ENCODE measurements around the gene CHMP6.

The CHMP6 gene

GRCh38 chr17:80956321-80957190 lies 35.1 kb upstream of the CHMP6 start:
- DNase-seq, result no peak

DNA sequence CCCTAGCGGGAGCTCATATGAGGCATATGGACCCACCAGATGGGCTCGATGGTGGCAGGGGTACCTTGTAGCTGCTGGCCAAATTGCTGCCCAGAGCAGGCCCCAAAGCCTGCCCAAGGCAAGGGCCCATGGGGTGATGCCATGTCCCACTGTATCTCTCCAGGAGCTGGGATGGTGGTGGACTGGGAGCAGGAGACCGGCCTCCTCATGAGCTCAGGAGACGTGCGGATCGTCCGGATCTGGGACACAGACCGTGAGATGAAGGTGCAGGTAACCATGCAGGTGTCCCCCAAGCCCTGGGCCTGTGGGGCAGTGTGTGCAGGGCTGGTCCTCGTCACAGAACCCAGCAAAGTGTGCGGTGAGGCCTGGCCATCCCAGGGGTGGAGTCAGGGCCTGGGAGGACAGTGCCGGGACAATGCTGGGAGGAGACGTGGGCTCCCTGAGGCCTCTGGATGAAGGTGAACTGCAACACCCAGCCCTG lies 34.1 kb upstream of the CHMP6 start:
- DNase-seq, result no peak

GRCh38 chr17:80959330-80960036 lies 32.2 kb upstream of the CHMP6 start:
- no peak for DNase-seq

GRCh38 chr17:80960037-80960796 lies 31.4 kb upstream of the CHMP6 start:
- DNase-seq, result no peak

GRCh38 chr17:80960797-80961452 lies 30.7 kb upstream of the CHMP6 start:
- DNase-seq, result no peak

- DNase-seq, result no peak
Observed at GRCh38 chr17:80961541-80962330, 29.9 kb upstream of the CHMP6 start.

DNA sequence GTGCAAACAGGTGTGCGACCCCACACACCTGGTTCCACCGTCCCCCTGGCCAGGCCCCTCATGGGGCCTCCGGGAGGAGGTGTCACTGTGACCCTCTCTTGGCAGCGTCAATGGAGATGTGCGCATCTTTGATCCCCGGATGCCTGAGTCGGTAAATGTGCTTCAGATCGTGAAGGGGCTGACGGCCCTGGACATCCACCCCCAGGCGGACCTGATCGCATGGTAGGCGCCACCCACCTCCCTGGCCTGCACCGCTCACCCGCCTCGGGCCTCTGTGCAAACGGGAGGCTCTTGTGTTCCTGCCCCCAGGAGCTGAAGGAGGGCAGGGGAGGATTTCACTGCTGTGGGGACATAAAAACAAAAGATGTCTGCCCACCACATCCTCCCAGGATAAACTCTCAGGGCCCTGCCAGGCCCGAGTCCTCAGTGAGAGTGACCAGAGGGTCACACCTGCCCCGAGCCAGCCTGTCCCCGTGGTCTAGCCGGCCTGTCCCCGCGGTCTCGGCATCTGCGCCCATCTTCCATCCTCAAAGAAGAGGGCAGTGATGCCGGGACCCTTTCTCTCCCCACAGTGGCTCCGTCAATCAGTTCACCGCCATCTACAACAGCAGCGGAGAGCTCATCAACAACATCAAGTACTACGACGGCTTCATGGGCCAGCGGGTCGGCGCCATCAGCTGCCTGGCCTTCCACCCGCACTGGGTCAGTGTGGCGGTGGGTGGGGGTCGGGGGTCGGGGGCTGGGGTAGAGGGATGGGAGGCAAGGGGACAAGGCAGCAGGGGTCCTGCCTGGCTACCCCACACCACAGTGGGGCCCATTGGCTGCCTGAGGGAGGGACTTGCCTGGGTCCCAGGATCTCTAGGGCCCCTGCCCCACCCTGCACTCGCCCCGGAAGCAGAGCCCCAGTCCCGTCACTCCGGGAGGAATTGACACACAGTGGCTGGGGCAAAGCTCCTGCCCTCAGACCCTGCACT lies 29.0 kb upstream of the CHMP6 start:
- no peak for DNase-seq

DNA sequence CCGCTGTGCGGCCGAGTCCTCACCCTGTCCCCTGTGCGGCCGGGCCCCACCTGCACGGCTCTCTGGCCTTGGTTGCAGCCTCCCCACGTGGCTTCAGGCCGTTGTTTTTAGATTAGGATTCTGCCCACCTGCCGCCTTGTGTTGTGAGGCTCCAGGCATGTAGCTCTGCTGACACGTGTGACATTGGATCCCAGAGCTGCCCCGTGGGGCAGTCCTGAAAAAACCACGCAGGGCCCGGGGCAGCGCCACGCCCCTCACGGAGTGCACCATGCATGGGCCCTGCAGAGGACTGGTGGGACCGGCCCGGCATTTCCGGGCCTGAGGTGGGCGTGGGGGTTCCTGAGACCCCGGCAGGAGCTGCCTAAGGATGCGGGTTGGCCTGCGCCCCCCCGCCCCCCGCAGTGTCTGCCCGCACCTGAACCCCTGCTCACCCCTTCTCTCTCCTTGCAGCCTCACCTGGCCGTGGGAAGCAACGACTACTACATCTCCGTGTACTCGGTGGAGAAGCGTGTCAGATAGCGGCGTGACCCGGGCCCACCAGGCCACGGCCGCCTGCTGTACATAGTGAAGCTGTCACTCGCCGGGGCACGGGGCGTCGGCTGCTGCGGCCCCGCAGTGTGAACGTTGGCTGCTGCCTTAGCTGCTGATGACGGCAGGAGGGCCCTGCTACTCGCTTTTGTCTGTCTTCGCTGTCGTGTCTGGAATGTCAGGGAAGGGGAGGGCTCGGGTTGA lies 27.7 kb upstream of the CHMP6 start:
- DNase-seq, result no peak

- DNase-seq, result no peak
Observed at GRCh38 chr17:80964544-80964856, 27.1 kb upstream of the CHMP6 start.

- no peak for DNase-seq
Observed at GRCh38 chr17:80964859-80965580, 26.6 kb upstream of the CHMP6 start.

DNA sequence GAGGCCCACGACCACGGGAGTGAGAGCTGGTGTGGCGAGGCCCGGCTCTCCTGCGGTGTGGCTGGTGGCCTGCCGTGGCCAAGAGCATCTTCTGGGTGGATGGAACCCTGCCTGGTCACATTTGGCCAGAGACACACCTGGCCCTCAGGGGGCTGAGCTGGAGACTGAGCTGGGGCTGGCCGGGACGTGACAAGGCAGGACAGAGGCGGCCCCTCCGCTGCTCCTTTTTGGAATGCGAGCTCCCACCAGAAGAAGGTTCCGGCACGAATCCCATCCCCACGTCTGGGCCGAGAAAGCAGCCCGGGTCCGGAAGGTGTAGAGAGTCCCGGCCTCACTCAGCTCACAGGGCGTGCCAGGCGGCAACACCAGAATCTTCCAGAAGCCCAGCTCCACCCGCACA lies 26.0 kb upstream of the CHMP6 start:
- DNase-seq, result no peak

- DNase-seq, result no peak
Observed at GRCh38 chr17:80967404-80967872, 24.2 kb upstream of the CHMP6 start.

DNA sequence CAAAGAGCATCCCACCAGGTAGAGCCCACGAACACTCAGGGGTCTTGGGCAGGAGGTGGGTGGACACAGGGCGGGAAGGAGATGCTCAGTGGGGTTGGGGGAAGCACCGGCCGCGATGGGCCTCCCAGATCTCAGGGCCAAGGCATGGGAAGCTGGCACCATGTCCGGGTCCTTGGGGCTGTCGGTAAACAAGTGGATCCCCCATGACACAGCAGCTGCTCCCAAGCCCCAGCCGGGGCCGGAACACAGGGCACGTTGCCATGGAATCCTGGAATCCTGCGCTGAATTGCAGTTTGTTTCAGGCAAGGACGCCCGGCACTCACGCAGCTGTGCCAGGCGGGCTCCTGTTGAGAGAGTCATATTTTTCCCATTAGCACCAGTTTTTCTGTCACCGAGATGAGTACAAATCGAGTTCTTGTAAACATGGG lies 23.0 kb upstream of the CHMP6 start:
- no peak for DNase-seq

- DNase-seq, result no peak
Observed at GRCh38 chr17:80969030-80969673, 22.5 kb upstream of the CHMP6 start.

GRCh38 chr17:80969674-80970043 lies 22.0 kb upstream of the CHMP6 start:
- no peak for DNase-seq

GRCh38 chr17:80970044-80970761 lies 21.4 kb upstream of the CHMP6 start:
- DNase-seq, result no peak

DNA sequence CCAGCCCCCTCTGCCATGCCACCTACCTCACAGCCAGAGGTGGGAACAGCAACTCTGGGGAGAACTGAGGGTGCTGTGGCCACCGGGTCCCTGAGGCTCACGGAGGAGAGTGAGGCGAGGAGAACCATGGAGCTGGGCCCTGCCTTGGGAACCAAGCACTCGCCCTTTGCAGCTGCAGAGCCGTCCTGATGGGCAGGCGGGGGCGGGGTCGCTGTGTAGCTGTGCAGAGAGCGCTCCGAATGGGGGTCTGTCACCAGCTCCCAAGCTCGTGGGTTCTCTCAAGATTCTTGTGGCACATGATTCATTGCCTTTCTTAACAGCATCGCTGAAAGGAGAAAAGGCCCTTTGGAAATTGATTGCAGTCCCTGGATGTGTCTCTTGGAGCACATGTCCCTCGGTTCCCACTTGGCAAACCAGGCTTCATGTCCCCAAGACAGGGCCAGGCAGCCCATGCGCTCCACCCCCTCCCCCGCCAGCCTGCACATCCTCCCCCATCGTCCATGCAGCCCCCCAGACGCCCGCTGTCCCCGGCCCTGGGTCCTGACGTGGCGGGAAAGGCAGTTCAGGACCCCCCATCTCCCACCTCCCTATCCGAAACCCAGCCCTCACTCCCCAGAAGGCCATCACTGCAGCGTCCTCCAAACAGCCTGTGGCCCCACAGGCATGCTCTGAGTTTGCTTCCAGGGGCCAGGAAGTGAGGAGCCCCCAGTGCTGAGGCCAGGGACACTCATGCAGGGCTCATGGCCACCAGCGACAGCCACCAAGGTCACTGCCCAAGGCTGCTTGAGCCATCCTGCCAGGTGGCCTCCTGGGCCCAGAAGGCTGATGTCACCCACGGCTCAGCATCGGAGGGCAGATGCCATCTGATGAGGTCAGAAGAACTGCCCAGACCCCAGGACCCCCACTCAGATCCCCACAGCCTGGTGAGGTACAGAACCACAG lies 20.6 kb upstream of the CHMP6 start:
- DNase-seq, result no peak
